HG02884 (cell line): Measurements from ENCODE around the gene EPB41L4A.
"Not testable (repeated sequence)": the region's sequence is repeated elsewhere in the genome, so short reads cannot be mapped to it uniquely, and the experiment has no call there.

ENCODE experiments used
- ATAC-seq: cut with Tn5 transposase; IDR thresholded peaks from one replicate; pipeline ENCODE4 v1.9.1; 2021; ENCODE audit warnings: mild to moderate bottlenecking, moderate library complexity; ENCODE audit not compliant: unreplicated experiment

EPB41L4A gene

DNA sequence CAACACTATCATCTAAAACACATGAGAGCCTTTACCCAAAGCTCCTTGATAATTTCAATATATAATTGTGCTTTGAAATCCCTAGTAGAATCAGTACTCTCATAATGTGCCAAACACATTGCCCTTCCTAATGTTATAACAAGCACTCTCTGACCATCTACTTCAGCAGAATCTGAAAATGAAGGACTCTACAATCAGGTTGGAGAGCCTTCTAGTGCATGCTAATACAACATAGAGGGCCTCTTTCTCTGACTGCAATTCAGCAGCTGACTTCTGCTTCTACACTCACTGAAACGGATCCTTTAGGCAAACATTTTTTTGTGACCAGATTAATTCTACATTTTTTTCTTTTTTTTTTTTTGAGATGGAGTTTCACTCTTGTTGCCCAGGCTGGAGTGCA is 155.6 kb downstream of the EPB41L4A start:
- ATAC-seq = no peak

DNA sequence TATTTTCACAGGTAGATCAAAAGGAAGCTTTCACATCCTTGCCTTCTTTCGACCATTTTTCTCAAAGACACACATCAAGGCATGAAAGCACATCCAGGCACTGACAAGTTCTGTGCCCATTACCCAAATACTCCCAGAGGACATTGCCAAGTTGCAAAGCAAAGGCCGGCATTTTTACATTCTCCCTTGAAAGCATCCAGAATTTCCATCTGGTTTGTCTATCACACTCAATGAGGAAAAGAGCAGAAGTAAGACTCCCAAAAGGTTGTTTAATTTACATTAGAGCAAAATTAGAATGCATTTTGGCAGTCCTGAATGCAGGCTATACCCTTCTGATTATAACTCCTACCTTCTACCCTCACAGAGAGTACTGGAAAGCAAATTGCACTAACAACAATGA is 160.5 kb downstream of the EPB41L4A start:
- ATAC-seq = no peak

DNA sequence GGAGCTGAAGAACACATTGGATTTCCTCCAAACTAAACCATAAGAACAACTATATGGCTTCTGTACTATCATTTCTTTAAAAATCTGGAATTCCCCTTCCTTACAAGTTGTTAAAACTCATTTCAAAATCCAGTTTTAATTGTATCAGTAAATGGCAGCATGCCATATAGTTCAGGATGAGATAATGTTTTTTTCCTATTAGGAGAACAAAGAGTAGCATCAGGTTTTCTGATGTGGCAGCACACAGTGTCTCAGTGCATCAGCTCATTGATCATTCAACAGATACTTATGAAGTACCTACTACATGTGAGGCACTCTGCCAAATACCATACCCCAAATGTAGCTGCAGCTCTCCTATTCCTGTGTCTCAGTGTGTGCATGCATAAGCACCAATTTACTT is 161.1 kb downstream of the EPB41L4A start:
- no peak for ATAC-seq

DNA sequence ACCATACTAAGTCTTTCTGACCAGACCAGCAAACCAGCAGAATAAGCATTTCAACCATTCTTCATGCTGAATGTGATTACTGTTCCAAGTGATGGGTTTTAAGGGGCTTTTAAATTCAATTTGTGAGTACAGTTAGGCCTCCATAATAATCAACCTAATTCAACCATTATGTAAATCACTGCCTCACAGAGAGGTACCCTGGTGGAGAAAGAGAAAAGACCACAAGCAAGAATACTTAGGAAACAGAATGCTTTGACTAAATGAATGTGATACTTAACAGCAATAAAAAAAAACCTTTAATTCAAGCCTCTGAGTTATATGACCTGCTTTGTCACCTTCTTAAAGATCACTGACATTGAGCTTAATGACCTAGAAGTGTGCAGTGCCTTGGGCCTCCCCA is 162.1 kb downstream of the EPB41L4A start:
- no peak for ATAC-seq

DNA sequence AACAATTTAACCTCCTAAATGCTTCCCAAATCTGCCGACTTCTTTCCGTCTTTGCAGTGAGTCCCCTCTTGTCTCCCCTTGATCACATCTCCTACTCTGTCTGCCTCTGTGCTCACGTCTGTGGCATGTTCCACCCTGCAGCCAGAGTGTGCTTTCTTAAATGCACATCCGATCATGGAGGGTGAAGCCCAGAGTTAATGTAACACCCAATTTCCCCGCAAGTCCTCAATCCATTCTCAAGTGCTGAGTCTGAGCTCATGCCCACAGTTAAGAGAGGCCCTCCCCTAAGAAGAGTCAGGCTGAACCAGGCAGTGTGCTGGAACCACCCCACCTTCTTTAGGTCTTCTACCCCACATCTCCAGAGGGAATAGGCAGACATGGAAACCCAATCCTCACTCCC is 164.8 kb downstream of the EPB41L4A start:
- ATAC-seq = no peak

DNA sequence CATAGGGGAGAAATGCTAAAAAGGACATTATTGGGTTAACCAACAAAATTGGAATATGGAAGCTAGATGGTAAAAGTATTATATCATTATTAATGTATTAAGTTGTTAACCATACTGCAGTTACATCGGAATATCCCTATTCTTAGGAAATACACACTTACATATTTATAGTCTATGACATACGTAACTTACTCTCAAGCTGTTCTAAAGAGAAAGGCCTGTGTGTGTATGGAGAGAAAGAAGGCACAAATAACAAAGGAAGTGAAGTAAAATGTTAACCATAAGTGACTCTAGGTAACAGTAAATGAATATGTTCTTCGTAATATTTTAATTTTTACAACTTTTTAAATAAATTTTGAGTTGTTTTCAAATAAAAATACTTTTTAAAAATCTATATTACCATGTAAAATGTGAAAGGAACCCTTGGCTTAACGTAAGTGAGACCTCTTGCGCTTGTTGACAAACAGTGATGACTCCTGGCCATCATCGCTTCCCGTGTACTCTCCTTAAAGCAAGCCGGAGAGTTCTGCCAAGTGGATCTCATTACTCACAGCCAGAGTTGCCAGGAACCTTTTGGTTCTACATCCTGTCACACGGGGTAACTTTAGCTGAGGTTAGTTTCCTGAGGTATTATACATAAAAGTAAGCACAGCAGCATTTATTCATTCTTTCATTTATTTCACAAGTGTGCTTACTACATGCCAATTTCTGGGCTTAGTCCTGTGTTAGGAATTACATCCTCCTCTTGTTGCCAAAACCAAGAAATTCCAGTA is 165.4 kb downstream of the EPB41L4A start:
- ATAC-seq = no peak

DNA sequence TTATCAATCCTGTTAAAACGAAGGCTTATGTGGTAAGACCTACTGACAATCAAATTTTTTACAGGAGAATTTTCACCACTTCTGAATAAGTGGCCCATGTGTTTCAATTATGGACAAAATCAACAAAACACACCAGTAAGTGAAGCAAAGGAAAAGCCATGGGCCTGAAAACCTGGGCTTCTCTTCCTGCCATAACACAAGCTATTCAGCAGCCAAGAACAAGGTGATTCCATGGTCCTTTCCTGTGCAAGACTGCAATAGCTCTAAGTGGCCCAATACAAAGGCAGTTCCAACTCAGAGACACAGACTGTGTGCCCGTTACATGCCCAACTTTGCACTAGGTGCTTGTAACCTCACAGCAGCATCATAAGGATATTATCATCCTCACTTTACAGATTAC is 168.5 kb downstream of the EPB41L4A start:
- no peak for ATAC-seq

DNA sequence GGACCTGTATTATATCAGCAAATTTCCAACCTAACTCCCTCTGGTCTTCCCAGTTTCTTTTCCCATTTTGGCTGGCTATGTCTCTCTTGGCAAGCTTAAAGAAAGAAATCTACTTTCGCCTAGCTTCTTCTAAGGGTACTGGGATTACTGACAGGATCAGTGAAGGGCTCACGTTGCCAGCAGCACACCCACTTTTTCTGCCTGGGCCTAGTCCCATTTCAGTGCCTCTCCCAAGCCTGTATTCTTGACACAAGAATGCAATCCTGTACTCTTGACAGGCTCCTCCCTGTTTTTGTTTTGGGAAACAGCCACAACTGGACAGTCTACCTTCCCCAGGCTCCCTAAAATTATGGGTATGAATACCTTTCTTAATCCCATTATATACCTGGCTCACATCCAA is 170.5 kb downstream of the EPB41L4A start:
- no peak for ATAC-seq

DNA sequence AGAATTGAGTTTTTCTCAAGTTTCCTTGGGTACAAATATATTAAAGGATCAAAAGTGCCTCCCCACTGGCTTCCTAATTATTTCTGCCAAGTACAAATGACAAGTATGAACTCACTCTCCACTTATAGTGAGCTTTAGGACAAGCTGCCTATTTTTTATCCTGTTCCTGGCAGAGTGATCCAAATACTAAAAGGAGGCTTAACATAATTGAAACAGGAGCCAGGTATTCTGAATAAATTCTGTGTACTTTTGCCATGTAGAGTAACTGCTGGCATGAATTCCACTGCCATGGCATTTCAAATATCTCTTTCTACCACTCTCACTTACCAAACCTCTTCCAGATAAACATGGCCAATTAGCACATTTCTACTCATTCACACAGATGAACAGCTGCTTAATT is 171.1 kb downstream of the EPB41L4A start:
- no peak for ATAC-seq

DNA sequence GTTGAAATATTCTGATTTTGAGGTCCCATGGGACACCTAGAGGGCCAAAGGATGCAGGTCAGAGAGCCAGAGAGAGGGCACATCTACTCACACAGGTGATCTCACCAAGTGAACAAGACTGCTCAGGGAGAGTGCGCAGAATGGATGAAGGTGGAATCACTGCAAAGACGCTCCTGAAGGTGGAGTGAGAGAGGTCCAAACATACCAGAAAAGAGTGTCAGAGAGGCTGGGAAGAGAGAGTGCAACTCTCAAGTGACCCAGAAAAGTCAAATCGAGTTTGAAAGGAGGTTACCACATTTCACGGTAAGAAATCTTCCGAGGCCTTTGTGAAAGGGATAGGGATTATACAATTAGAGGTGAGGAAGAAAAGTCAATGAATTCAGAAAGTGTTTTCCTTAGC is 173.4 kb downstream of the EPB41L4A start:
- no peak for ATAC-seq

DNA sequence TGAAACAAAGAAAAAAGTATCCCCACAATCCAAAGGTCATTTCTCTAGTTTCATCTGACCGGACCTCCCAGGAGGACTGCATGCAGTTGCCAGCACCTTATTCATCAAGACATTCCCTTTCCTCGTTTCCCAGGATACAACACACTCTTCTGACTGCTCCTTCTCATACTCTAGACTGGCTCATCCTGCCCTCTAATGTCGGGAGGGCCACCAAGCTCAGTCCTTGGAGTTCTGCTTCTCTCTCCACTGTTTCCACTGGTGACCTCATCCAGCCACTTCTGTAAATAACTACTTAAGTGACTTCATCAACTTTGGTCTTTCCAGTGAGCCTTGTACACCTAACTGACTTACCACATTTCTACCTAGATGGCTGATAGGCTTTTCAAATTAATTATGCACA is 179.1 kb downstream of the EPB41L4A start:
- no peak for ATAC-seq

DNA sequence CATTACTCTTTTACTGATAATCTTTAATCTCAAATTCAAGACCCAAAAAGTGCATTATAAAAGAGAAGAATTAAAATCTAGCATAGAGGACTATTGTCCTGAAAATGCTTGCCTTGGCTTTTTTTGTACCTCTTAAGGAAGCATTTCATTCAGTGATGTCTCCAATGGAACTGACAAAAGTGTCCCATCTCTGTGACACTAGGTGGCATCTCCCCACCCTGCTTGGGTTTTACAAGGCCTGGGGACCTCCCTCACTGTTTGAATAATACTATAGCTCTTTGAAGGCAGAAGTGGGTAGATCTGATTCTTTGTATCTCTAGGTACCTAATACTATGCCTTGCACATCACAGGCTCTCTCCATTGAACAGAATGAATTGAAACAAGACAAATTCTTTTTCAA is 180.6 kb downstream of the EPB41L4A start:
- peak; percentile 50 for ATAC-seq

DNA sequence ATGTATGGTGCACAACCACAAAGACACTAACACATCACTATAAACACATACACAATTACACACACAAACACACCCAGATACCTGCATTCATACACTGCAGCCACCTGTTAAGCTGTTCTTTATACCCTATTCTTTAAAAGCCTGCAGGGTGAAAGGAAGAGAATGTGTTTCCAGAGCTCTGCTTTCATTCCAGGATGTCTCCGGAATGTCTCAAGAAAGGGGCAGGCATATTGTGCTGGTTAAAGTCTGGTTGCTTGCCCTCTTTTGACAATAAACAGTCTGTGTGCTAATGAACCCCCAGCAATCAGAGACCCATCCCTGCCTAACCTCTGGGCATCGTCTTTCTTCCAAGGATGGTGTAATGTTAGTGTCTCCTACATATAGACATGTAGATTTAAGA is 181.6 kb downstream of the EPB41L4A start:
- ATAC-seq = no peak

DNA sequence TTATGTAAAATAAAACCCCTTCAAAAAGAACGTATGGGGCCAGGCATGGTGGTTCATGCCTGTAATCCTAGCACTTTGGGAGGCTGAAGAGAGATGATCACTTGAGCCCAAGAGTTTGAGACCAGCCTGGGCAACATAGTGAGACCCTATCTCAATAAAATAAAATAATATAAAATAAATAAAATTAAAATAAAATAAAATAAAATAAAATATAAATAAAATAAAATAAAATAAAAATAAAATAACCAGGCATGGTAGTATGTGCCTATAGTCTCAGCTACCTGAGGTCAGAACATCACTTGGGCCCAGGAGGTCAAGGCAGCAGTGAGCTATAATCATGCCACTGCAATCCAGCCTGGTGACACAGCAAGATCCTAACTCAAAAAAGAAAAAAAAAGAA is 185.1 kb downstream of the EPB41L4A start:
- no peak for ATAC-seq

DNA sequence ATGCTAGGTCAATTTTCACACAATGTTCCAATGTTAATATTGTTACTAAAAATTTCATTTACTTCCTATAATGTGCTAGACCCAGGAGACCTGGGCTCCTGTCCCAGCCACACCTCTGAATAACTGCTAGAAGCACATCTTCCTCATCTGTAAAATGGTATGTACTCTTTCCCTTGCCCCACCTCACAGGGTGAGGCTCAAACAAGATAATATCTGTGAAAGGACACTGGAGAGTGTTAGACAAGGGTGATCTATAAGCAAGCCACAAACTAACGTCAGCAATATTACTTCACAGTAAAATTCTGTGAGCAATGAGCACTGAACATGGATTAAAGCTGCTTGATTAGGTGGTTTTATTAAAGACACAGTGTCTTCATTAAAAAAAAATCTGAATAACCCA is 186.4 kb downstream of the EPB41L4A start:
- ATAC-seq = no peak

DNA sequence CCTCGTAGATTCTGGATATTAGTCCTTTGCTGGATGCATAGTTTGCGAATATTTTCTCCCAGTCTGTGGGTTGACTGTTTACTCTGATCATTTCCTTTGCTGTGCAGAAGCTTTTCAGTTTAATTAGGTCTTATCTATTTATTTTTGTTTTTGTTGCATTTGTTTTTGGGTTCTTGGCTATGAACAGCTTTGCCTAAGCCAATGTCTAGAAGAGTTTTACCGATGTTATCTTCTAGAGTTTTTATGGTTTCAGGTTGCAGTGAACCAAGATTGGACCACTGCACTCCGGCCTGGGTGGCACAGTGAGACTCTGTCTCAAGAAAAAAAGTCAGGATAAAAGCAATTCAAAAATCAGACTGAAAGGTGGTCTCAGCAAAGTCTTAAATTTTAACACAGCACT is 188.5 kb downstream of the EPB41L4A start:
- ATAC-seq = no peak

DNA sequence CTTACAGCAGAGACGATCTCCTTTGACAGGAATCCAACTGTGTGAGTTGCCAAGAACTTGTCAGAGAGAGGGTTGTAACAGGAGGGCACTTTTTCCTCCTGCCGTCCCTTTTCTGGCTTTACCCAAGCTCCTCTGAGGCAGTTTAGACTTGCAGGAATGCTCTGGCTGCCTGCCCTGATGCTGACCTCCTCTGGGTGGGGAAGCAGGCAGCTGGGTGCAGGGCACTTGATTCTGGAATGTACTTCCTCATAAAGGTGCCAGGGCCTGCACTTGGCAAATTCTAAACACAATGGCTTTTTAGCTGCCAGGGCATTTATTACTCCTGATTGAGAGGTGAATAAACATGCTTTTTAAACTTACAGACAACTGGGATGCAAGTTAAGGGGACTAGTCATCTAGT is 190.4 kb downstream of the EPB41L4A start:
- no peak for ATAC-seq

DNA sequence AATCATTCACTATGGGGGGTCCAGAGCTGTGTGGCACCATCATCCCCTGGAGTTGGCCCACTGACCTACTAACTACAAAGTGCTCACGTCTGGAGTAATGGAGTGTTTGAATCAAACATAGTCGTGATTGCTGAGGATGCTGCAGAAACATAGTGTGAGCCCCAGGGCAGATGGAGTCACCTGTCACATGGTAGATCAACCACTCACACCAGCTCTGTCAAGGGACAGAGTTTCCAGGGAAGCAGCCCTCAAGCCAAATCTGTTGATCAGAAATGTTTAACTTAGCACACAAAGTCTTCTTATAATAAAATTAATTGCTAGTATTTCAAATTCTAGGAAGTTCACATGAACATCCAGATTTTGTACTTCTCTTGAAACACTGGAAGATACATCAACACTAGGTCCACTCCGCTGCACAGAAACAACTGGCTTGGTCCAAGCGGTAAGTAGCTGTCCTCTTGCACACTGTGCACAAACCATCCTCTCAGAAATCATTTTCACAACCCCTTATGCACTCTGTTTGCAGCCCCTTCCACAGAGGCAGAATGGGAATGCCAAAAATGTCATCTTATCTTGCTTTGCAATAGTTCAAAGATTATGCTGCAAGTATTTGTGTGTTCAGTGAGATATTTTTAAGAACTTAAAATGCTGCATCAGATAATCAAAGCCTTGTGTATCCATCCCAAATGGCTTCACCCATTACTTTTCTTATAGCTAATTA is 191.0 kb downstream of the EPB41L4A start:
- no peak for ATAC-seq

DNA sequence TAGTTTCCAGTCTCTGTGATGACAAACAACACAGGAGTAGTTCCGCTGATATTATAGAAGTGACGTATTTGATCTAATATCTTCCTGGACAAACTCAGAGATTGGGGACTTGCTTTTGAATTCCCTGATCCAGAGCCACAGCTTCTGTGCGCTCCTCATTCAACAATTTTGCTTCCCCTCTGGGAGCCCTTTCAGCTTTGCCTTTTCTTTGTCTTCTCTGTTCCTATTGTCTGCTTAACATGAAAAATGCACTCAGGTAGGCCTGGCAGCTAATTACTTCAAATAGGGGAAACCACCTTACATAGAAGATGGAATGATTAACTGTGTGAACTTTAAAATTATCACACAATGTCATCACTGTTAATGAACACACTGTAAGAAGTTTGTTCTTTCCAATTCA is 192.9 kb downstream of the EPB41L4A start:
- ATAC-seq = no peak

DNA sequence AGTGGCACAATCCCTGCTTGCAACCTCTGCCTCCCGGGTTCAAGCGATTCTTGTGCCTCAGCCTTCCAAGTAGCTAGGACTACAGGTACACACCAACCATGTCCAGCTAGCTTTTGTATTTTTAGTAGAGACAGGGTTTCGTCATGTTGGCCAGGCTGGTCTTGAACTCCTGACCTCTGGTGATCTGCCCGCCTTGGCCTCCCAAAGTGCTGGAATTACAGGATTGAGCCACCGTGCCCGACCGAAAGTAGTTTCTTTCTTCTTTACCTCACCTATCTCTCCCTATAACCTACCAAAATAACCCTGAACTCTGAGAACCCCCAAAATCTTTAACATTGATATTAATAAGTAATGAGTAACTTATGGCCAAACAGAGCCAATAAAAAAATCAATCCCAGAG is 196.1 kb downstream of the EPB41L4A start:
- not testable (repeated sequence) for ATAC-seq

DNA sequence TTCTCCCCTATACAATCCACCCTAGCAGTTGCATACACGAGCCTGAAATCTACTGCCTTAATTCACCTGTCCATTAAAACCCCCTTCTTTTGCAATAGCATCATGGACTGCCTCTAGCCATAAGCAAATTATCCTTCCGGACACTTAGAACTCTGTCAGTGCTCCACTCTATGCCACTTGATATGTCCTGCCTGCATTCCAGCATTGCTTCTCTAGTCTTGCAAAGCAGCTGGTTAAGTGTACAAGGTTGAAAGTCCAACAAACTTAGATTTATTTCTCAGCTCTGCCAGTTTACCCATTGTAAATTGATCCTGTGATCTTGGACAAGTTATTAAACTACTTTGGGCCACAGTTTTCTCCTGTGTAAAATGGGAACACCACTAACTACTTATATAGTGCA is 197.9 kb downstream of the EPB41L4A start:
- ATAC-seq = no peak

DNA sequence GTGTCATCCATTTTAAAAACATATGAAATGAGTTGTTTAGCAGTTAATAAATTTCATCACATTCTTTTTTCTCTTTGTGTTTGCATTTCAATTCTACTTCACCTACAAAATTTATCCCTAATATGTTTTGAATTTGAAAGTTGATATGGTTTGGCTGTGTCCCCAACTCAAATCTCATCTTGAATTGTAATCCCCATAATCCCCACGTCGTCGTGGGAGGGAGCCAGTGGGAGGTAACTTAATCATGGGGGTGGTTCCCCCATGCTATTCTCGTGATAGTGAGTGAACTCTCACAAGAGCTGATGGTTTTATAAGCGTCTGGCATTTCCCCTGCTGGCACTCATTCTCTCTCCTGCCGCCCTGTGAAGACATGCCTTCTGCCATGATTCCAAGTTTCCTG is 200.1 kb downstream of the EPB41L4A start:
- ATAC-seq = no peak
